Forelimb muscle (tissue), 1 donor: ENCODE data around the gene SND1. TPM values are rescaled to one million over a fixed set of nuclear protein-coding genes. Genes with fewer than 3 reads are reported as not detected.
"Not testable (repeated sequence)": the region's sequence is repeated elsewhere in the genome, so short reads cannot be mapped to it uniquely, and the experiment has no call there.

ENCODE experiments used
- DNase-seq: peaks from one replicate; pipeline ENCODE4 v3.0.0-alpha.2; 2013; ENCODE audit warnings: low read depth
- polyA plus RNA-seq: library from polyadenylated mRNA; unstranded; fragments of 120-200 nt; gene quantifications from one replicate; pipeline ENCODE4 v1.2.1, GENCODE V29; 2013; ENCODE audit not compliant: insufficient read length

Gene SND1
- polyA plus RNA-seq, 1 donor: 95.0 TPM

DNA sequence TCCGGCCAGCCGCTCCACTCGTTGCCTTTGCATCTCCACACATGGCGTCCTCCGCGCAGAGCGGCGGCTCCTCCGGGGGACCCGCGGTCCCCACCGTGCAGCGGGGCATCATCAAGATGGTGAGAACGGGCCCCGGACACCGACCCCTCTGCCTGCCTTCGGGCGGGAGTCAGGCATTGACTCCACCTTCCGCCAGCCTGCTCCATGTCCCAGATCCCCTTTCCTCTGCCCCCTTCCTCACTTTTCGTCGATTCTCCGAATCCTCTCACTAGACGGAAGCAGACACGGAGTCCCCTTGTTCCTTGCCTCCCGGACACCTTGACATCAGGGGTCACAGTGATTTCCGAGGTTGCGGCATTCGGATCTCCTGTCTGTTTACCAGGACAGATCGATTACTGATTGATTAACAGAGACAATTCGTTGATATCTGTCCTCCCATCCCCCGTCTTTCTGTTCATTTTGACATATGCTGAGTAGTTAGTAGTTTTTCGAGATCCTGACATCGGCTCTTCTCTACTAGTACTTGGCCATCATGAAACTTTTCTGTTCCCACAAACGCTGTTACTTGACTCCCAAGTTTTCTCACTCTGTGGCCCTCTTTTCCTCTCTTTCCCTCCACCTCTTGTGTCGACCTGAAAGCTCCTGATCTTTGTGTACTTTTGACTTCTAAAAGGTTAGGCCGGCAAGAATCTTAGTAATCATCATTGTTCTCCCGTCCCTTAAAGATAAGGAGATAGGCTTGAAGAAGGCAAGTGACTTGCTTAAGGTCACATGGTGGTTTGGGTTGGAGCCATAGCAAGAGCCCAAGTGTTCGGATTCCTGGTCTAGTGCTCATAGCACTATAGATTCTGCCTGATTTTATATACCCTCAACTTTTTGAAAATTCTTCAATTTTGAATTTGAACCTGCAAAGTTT lies 597 bp downstream of the SND1 start:
- no peak for DNase-seq

DNA sequence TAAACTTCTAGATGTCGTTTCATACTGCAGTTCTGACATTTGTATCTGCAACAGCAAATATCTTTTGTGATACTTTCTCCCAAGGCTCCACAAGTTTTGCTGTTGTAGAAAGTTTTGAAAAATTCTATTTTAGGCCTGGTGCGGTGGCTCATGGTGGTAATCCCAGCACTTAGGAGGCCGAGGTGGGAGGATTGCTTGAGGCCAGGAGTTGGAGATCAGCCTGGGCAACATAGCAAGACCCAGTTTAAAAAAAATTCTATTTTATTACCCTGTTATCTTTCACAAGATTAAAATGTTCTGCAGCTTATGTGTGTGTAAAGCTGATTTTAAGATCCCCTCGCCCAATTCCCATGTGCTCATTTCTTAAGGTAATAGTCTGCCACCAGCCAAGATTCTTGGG lies 1.4 kb downstream of the SND1 start:
- no peak for DNase-seq

DNA sequence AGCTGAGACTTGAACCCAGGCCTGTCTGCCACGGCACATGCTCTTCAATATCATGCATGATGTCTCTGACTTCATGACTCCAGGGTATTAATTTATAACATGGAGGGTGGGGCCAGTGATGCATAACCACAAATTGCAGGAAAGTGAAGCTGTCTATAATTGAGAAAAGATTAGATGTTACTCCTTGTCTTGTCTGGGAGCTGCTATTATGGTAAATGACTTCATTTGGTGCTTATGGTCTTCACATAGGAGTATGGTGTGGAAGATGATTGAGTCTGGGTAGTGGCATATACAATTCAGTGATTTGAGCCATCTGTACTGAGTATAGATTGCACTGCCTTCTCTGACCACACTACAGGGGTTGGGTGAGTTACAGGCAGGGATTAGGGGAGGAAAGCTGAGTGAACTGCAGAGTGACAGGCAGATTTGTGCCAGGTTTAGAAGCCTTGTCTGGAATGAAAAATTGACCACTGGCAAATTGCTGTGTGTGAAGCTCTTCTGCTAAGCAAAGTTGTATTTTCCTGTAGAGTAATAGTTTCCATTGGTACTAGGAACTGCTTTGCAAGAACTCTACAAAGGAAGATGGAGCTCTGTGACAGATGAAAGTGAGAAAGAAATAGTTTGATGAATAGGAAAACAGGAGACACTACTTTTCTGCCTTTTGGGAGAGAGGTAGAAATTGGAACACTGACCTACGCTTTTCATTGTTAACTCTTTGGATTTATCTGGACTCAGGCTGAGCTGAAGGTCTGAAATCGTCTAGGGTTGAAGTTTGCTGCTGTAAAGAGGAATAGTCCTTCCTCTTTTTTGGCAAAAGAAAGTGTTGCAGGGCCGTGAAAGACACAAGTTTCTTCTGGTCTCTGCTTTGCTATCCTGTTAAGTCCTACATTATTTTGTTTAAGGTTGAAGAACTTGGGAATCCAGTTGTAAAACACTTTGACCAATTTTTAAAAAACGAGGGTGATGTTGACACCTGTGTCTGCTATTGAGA lies 2.7 kb downstream of the SND1 start:
- no peak for DNase-seq

- no peak for DNase-seq
Observed at GRCh38 chr7:127655720-127656119, 3.7 kb downstream of the SND1 start.

DNA sequence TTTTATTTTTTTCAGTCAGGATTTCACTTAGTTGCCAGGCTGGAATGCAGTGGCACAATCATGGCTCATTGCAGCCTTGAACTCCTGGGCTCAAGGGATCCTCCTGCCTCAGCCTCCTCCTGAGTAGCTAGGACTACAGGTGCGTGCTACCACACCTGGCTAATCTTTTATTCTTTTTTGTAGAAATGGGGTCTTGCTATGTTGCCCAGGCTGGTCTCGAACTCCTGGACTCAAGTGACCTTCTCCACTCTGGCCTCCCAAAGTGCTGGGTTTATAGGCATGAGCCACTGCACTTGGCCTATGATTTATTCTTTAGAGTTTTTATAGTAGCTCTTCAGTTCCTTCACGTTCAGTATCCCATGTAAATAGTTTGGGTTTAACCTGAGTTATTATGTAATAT lies 5.5 kb downstream of the SND1 start:
- DNase-seq: no peak

GRCh38 chr7:127658970-127659630 lies 7.1 kb downstream of the SND1 start:
- no peak for DNase-seq

DNA sequence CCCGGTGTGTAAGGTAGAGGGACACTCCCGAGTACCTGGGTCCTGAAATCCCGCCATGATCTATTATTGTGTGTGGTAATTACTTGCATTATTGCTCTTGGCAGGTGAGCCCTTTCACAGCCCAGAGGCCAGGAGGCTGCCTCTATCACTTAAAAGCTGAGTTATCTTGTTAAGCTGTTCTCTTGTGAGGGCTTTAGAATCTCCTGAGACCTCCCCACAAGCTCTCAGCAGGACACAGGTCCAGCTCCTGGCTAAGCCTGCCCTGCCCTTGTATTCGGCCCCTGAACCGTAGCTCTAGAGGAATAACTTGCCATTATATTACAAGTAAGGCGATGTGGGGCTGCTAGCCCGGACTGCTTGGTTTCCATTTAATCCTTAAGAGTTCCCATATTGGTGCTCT lies 13.9 kb downstream of the SND1 start:
- no peak for DNase-seq

GRCh38 chr7:127666602-127667001 lies 14.6 kb downstream of the SND1 start:
- DNase-seq: no peak

DNA sequence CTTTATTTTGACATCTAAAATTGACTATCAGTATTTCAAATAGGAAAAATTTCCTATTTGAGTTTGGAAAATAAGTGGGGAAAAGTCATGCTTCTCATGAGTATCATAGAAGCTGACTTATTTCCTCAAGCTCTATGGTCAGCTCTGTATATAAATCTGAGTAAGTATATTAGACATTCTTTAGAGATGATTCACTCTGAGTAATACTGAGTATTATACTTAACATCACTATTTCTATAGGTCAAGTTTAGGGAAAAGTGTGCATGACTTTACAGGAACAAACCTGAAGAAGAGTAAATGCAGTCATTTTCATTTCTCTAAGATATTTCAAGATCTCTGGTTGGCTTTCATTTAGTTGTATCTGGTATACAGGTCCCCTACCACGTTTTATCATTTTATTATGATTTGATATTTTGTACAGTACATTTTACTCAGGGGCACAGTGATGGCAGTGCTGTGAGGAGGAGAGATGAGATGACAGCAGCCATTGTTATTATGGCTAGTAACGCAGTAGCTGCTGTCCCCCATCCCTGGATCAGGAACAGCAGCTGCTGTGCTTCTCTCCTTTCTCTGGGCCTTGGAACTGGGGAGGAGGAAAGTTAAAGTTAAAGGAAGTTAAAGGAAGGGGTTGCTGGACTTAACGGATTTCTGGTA lies 15.2 kb downstream of the SND1 start:
- DNase-seq: no peak

- DNase-seq: no peak
Observed at GRCh38 chr7:127667759-127668530, 16.0 kb downstream of the SND1 start.

- no peak for DNase-seq
Observed at GRCh38 chr7:127671341-127671740, 19.3 kb downstream of the SND1 start.

GRCh38 chr7:127673902-127674301 lies 21.9 kb downstream of the SND1 start:
- DNase-seq: no peak

DNA sequence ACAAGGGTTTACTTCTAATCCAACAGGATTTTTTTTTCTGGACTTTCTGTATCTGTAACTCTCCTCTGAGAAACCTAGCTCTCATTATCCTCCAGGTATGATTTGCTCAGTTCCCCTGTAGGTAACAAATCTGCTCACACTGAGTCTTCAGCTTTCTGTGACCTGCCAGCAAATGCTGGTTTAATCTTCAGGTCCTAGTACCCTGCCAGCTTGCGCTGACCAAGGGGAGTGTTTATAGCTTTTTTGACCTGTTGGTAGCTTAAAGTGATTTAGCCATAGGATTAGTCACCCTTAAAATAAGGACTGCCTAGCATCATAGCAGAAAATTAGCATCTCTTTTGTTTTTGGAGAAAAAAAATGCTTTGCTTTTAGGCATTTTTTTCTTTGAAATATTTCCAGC lies 22.4 kb downstream of the SND1 start:
- DNase-seq: no peak

DNA sequence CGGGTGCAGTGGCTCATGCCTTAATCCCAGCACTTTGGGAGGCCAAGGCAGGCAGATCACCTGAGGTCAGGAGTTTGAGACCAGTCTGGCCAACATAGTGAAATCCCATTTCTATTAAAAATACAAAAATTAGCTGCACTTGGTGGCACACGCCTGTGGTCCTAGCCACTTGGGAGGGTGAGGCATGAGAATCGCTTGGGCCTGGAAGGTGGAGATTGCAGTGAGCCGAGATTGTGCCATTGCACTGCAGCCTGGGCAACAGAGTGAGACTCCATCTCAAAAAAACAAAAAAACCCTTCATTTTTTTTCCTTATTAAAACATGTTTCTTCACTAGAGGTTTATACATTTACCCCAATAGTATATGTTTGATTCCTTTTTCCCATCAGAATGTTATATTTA lies 22.9 kb downstream of the SND1 start:
- DNase-seq: not testable (repeated sequence)

GRCh38 chr7:127675721-127676120 lies 23.7 kb downstream of the SND1 start:
- no peak for DNase-seq

DNA sequence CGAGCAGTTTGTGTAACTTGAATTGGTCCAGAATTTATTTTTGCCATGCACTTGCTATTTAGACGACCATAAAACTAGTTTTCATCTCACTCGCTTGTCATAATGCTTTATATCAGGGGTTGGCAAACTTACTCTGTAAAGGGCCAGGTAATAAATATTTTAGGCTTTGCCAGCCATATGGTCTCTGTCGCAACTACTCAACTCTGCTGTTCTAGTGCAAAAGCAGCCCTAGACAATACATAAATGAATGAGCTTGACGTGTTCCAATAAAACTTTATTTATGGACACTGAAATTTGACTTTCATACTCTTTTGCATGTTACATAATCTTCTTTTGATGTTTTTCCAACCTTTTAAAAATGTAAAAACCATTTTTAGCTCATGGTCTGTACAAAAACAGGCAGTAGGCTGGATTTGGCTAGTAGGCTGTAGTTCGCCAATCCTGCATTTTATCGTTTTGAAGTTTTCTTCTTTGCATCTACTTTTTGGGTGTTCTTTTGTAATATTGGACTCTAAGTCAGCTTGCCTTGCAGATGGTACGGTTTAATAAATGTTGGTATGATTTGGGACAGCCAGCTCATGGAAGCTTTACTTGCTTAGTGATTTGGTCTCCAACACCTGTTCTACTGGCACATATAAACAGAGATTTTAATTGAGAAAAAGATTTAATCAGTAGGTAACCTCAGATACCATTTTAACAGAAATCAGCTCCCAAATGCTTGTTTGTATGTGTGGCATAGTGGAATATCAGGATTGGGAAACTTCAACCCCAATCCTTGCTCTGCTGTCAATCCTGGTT lies 25.6 kb downstream of the SND1 start:
- DNase-seq: no peak

DNA sequence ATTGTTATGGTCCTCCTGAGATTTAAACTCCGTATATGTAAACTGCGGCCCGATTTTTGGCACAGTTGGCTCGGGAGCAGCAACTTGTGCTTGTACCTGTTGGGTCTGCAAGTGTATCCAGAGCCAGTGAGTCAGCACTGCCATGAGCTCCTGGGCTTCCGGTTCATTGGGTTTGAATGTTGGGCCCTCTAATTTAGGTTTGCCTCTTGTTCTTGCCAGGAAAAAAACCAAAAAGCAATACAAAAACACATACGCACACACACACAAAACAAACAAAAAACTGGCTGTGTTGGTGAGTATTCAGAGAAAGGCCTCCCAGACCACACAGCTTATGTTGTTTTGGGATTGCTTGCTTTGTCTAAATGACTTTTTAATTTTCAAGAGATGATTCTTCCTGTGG lies 26.3 kb downstream of the SND1 start:
- DNase-seq: no peak

DNA sequence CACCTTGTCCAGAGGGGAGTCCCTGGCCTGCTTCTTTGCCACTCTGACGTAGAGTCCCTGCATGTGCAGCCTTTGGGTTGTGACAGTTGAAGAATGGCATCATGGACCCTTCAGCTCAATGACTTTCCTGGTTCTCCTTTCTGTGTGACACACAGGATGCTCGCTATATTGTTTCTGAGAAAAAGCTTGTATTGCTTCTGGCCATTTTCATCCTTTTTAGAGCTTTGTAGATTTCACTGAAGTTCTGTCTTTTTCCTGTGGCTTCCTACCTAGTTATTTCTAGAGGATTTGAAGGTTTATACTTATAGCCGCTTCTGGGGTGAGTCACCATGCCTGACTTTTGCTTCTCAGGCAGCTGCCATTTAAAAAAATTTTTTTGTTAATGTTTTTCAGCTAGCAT lies 27.0 kb downstream of the SND1 start:
- no peak for DNase-seq

DNA sequence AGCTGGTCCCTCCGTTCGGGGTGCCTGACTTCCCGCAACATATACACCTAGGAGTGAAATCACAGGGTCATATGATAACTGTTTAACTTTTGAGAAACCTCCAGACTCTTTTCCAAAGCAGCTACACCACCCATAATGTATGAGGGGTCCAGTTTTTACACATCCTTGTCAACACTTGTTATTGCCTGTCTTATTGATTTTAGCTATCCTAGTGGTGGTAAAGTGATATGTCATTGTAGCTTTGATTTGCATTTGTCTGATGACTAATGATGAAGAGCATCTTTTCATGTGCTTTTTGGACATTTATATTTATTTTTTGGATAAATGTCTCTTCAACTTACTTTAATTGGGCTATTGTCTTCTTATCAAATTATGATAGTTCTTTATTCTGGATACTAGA lies 29.0 kb downstream of the SND1 start:
- DNase-seq: no peak

GRCh38 chr7:127682140-127682539 lies 30.1 kb downstream of the SND1 start:
- DNase-seq: no peak
